HEK293T (cell line): Measurements from ENCODE around the gene BTNL8.

Experiments
- CTCF ChIA-PET: fragments of 350-600 bp; formaldehyde crosslinking; extraction: SDS; loops from one replicate; lab custom pipeline; 2021; ENCODE audit warnings: antibody characterized with exemption, inconsistent platforms; lab: Yijun Ruan, JAX
- POLR2A ChIA-PET: fragments of 350-600 bp; formaldehyde crosslinking; extraction: SDS; loops from one replicate; lab custom pipeline; 2020; ENCODE audit warnings: antibody characterized with exemption, inconsistent platforms; lab: Yijun Ruan, JAX
- DNase-seq: peaks from one replicate; pipeline ENCODE4 v3.0.0; 2012; ENCODE audit warnings: mixed read lengths; ENCODE audit errors: extremely low spot score
- ARNT ChIP-seq: fragments of 450-650 bp; IDR thresholded peaks from 2 replicates; pipeline ENCODE4 v1.6.1; 2017; ENCODE audit warnings: mild to moderate bottlenecking
- BHLHE40 ChIP-seq: fragments of 450-650 bp; IDR thresholded peaks from 2 replicates; pipeline ENCODE4 v1.6.1; 2016; ENCODE audit warnings: mild to moderate bottlenecking, moderate library complexity, borderline replicate concordance
- CTBP1 ChIP-seq: fragments of 450-650 bp; IDR thresholded peaks from 2 replicates; pipeline ENCODE4 v1.6.1; 2016; ENCODE audit warnings: borderline replicate concordance
- ELF4 ChIP-seq: fragments of 450-650 bp; IDR thresholded peaks from 2 replicates; pipeline ENCODE4 v1.6.1; 2017; ENCODE audit warnings: antibody characterized with exemption
- FOXA1 ChIP-seq: fragments of 450-650 bp; IDR thresholded peaks from 2 replicates; pipeline ENCODE4 v1.6.1; 2016; ENCODE audit warnings: mild to moderate bottlenecking
- FOXK2 ChIP-seq: fragments of 450-650 bp; IDR thresholded peaks from 2 replicates; pipeline ENCODE4 v1.6.1; 2016; ENCODE audit warnings: mild to moderate bottlenecking
- FOXM1 ChIP-seq: fragments of 450-650 bp; IDR thresholded peaks from 2 replicates; pipeline ENCODE4 v1.6.1; 2017; ENCODE audit warnings: mild to moderate bottlenecking, borderline replicate concordance
- HDGF ChIP-seq: fragments of 450-650 bp; IDR thresholded peaks from 2 replicates; pipeline ENCODE4 v1.6.1; 2017; ENCODE audit warnings: antibody characterized with exemption, borderline replicate concordance
- L3MBTL2 ChIP-seq: fragments of 450-650 bp; conservative IDR thresholded peaks from 2 replicates; pipeline ENCODE4 v1.6.1; 2016; ENCODE audit warnings: mild to moderate bottlenecking
- LEF1 ChIP-seq: fragments of 450-650 bp; IDR thresholded peaks from 2 replicates; pipeline ENCODE4 v1.6.1; 2017; ENCODE audit warnings: mild to moderate bottlenecking, borderline replicate concordance
- NFRKB ChIP-seq: fragments of 450-650 bp; IDR thresholded peaks from 2 replicates; pipeline ENCODE4 v1.6.1; 2016; ENCODE audit warnings: mild to moderate bottlenecking, moderate library complexity
- PKNOX1 ChIP-seq: fragments of 450-650 bp; IDR thresholded peaks from 2 replicates; pipeline ENCODE4 v1.6.1; 2016
- SP1 ChIP-seq: fragments of 450-650 bp; IDR thresholded peaks from 2 replicates; pipeline ENCODE4 v1.6.1; 2017
- SUZ12 ChIP-seq: fragments of 450-650 bp; IDR thresholded peaks from 2 replicates; pipeline ENCODE4 v1.6.1; 2016; ENCODE audit warnings: mild to moderate bottlenecking
- TARDBP ChIP-seq: fragments of 450-650 bp; IDR thresholded peaks from 2 replicates; pipeline ENCODE4 v1.6.1; 2016
- ZNF384 ChIP-seq: fragments of 450-650 bp; IDR thresholded peaks from 2 replicates; pipeline ENCODE4 v1.6.1; 2016

Gene BTNL8

GRCh38 chr5:180908400-180908799 is 9.4 kb downstream of the BTNL8 start:
- POLR2A ChIA-PET, result no interaction called here
- CTCF ChIA-PET, result interaction anchor here (0.8 kb wide), 1 partner anchor 35 kb away, joined by 4 read pairs; no protein-coding TSS in a partner anchor
- TF ChIP-seq FOXM1 (no peak), ZNF384 (no peak), SUZ12 (no peak), CTBP1 (no peak), TARDBP (no peak), L3MBTL2 (no peak), NFRKB (no peak), FOXA1 (no peak)
- no peak for DNase-seq

GRCh38 chr5:180908998-180909731 is 10.2 kb downstream of the BTNL8 start:
- TF ChIP-seq SUZ12 (no peak), TARDBP (no peak), ELF4 (no peak), L3MBTL2 (no peak), NFRKB (no peak), FOXK2 (no peak), FOXA1 (no peak), ZNF384 (no peak), FOXM1 (no peak), HDGF (no peak), SP1 (no peak), ARNT (no peak), CTBP1 (no peak), LEF1 (no peak)
- CTCF ChIA-PET, result interaction anchor here (0.8 kb wide), 1 partner anchor 36 kb away, joined by 4 read pairs; no protein-coding TSS in a partner anchor
- POLR2A ChIA-PET, result no interaction called here
- DNase-seq, result no peak

GRCh38 chr5:180909782-180910181 is 10.8 kb downstream of the BTNL8 start:
- ChIA-PET POLR2A (no interaction called here), CTCF (no interaction called here)

GRCh38 chr5:180910182-180910581 is 11.2 kb downstream of the BTNL8 start:
- DNase-seq, result no peak
- TF ChIP-seq LEF1 (no peak), FOXM1 (no peak), SUZ12 (no peak), FOXA1 (no peak), HDGF (no peak), ELF4 (no peak), CTBP1 (no peak), TARDBP (no peak), FOXK2 (no peak), SP1 (no peak), ARNT (no peak), BHLHE40 (no peak), L3MBTL2 (no peak), NFRKB (no peak), PKNOX1 (no peak), ZNF384 (no peak)
- ChIA-PET POLR2A (no interaction called here), CTCF (no interaction called here)

More at GRCh38 chr5:180909782-180910181, 10.8 kb downstream of the BTNL8 start:
- no peak for DNase-seq
- no peak for TF ChIP-seq NFRKB
- no peak for TF ChIP-seq L3MBTL2
- TF ChIP-seq ARNT, result no peak

- CTCF ChIA-PET, result no interaction called here
- DNase-seq, result no peak
- POLR2A ChIA-PET, result no interaction called here
- TF ChIP-seq ELF4 (no peak), TARDBP (no peak), HDGF (no peak), SP1 (no peak), L3MBTL2 (no peak), BHLHE40 (no peak), FOXK2 (no peak), FOXA1 (no peak), CTBP1 (no peak), PKNOX1 (no peak), SUZ12 (no peak), FOXM1 (no peak), ZNF384 (no peak), ARNT (no peak), NFRKB (no peak), LEF1 (no peak)
Observed at GRCh38 chr5:180910735-180911134, 11.8 kb downstream of the BTNL8 start.

- CTCF ChIA-PET, result no interaction called here
- no peak for DNase-seq
- TF ChIP-seq ARNT, result no peak
- TF ChIP-seq ZNF384, result no peak
- no peak for TF ChIP-seq CTBP1
- no peak for TF ChIP-seq FOXK2
- no peak for TF ChIP-seq PKNOX1
- TF ChIP-seq SUZ12, result no peak
- no peak for TF ChIP-seq NFRKB
- TF ChIP-seq BHLHE40, result no peak
- no peak for TF ChIP-seq TARDBP
- TF ChIP-seq FOXA1, result no peak
- no peak for TF ChIP-seq LEF1
- TF ChIP-seq ELF4, result no peak
- TF ChIP-seq SP1, result no peak
- TF ChIP-seq HDGF, result no peak
- TF ChIP-seq FOXM1, result no peak
- TF ChIP-seq L3MBTL2, result no peak
- POLR2A ChIA-PET, result no interaction called here
Observed at GRCh38 chr5:180914646-180915045, 15.7 kb downstream of the BTNL8 start.
